GM12875 (cell line): ENCODE measurements around the gene CGB3.

Source experiments
- H3K4me3 ChIP-seq: one replicate; pipeline ENCODE4 v1.5.1; 2011; ENCODE audit warnings: low read depth, low read length, control low read depth
- TF ChIP-seq, protein P1 (sequence below): IDR thresholded peaks from 2 replicates; pipeline ENCODE4 v1.5.1; 2011; ENCODE audit warnings: low read depth, mild to moderate bottlenecking, control low read depth, inconsistent platforms, low read length, moderate library complexity, borderline replicate concordance; ENCODE audit not compliant: insufficient read depth

Gene CGB3

DNA sequence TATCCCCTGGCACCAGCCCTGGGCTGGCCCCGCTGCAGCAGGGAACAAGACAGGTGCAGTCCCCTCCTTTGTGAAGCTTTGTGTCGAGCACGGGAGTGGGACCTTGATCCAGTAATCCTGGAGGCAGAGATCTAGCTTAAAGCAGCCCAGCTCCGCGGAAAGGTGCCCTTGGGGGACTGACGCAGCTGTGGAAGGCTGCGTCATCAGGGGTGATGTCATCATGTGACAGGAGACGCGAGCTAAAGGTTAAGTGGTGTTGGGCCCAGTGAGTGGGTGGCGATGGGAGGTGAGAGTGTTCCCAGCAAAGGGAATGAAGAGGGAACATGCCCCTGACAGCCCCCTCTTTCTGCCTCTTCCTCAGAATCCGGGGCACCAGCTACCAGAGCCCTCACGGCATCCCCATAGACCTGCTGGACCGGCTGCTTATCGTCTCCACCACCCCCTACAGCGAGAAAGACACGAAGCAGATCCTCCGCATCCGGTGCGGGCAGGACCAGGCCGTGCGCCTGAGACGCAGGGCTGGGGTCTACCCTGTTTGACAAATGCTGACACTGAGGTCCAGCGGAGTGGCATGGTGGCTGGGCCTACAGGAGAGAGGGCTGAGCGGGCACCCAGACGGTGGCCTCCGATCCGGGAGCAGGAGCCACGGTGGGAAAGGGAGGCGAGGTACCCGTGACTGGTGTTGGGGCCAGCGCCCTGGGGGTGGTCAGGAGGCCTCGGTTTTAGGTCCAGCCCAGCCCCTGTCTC is 9.8 kb downstream of the CGB3 start:
- TF ChIP-seq, protein P1, sequence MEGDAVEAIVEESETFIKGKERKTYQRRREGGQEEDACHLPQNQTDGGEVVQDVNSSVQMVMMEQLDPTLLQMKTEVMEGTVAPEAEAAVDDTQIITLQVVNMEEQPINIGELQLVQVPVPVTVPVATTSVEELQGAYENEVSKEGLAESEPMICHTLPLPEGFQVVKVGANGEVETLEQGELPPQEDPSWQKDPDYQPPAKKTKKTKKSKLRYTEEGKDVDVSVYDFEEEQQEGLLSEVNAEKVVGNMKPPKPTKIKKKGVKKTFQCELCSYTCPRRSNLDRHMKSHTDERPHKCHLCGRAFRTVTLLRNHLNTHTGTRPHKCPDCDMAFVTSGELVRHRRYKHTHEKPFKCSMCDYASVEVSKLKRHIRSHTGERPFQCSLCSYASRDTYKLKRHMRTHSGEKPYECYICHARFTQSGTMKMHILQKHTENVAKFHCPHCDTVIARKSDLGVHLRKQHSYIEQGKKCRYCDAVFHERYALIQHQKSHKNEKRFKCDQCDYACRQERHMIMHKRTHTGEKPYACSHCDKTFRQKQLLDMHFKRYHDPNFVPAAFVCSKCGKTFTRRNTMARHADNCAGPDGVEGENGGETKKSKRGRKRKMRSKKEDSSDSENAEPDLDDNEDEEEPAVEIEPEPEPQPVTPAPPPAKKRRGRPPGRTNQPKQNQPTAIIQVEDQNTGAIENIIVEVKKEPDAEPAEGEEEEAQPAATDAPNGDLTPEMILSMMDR = no peak
- no peak overlapping the region for H3K4me3 ChIP-seq

DNA sequence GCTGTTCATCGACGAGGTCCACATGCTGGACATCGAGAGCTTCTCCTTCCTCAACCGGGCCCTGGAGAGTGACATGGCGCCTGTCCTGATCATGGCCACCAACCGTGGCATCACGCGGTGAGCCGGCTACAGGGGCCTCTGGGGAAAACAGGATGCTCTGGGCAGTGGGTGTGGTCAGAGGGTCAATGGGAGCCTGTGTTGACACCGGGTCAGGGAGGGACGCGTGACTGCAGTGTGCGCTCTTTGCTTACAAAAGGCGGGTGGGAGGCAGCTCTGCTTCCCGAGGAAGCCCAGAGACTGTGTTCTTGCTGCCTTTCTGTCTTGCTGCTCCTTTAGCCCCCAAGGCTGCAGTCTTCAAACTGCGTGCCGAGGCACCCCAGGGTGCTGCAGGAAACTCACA is 12.9 kb downstream of the CGB3 start:
- TF ChIP-seq, protein P1 = no peak
- no peak overlapping the region for H3K4me3 ChIP-seq

DNA sequence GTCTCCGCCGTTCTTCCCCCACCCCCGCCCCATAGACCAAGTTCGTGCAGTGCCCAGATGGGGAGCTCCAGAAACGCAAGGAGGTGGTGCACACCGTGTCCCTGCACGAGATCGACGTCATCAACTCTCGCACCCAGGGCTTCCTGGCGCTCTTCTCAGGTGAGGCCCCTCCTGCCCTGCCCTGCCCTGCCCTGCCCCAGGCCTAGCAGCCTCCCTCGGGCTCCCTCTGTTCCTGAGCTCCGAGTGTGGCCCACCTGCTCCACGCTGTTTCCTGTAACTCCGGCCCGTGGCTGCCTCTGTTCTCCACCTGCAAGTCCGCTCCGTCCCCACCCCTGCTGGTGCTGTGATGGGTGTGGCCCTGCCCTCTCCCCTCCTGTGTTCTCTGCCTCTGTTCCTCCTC is 13.7 kb downstream of the CGB3 start:
- H3K4me3 ChIP-seq = no peak overlapping the region

DNA sequence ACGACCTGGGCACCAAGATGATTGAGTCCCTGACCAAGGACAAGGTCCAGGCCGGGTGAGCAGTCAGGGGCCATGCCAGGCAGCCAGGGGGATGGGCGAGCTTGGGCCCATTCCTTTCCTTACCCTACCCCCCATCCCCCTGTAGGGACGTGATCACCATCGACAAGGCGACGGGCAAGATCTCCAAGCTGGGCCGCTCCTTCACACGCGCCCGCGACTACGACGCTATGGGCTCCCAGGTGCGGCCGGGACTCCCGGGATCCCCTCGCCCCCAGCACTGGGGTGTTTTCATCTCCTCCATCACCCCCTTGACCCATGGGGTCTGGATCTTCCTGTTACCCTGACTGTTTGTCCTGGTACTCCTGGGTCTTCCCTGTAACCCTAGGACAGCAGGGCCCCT is 14.3 kb downstream of the CGB3 start:
- TF ChIP-seq, protein P1 = no peak
- no peak overlapping the region for H3K4me3 ChIP-seq

More for the DNA sequence above, 13.7 kb downstream of the CGB3 start:
- TF ChIP-seq, protein P1 = no peak

DNA sequence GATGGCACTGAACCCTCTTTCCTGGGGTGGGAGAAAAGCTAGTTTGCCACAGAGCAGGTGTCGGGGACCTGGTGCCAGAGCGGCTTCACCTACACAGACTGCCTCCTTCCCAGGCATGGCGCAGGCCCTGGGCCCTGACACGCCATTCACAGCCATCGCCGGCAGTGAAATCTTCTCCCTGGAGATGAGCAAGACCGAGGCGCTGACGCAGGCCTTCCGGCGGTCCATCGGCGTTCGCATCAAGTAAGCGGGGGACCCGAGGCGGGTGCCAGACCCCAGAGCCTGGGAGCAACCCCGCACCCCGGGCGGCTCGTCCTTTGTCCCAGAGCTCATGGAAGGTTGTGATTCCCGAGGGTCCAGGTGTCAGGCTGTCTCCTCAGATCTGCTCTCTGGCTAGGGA is 17.2 kb downstream of the CGB3 start:
- no peak overlapping the region for H3K4me3 ChIP-seq
- TF ChIP-seq, protein P1 = no peak

DNA sequence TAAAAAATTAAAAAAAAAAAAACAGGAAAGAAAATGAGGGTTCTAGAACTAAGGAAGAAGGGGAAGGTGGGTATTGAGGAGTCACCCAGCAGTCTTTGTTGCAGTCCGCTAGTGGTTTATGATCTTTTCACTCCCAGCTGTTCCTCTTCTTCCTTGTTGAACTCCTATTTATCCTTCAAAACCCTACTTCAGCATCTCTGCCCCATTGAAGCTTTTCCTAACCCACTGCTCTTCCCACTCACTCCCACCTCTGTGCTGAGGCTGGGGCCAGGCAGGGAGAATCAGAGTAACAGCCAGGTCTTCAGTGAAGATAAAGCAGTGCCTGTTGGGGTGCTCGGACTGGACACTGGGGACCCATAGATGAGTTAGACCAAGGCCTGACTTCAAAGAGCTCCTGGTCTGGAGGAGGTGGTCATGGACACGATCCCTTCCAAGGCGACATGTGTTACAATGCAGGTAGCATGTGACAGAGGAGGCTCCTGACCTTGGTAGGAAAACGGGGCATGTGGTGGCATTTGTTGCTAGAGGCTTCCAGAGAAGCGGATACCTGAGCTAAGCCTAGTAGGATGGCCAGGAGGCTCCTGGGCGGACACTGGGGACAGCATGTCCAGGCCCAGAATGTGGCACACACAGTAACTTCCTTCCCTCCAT is 19.0 kb downstream of the CGB3 start:
- H3K4me3 ChIP-seq = no peak overlapping the region
- TF ChIP-seq, protein P1 = no peak

DNA sequence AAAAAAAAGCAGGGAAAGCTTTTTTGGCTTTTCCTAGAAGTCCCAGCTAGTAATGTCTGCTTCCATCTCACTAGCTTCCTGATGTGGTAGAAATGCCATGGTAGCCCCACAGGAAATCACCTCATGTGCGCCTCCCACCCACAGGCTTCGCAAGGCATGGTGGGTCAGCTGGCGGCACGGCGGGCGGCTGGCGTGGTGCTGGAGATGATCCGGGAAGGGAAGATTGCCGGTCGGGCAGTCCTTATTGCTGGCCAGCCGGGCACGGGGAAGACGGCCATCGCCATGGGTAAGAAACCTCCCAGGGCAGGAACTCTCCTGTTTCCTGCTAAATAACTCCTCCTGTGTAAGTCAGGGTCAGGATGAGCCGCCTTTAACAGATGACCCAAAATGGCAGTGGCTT is 20.0 kb downstream of the CGB3 start:
- H3K4me3 ChIP-seq = no peak overlapping the region
- TF ChIP-seq, protein P1 = no peak
